ENCODE measurements around the gene GPER1. TPM values are rescaled to one million over a fixed set of nuclear protein-coding genes. Genes with fewer than 3 reads are reported as not detected.
A peak's percentile ranks its signal among the peaks of the same experiment; 100 is the strongest.
"Not testable (repeated sequence)": the region's sequence is repeated elsewhere in the genome, so short reads cannot be mapped to it uniquely, and the experiment has no call there.

Gene GPER1
- total RNA-seq, 1 experiment from 2014 or later, result not detected

- DNase-seq (ENCODE audit: low read depth in 1 of 2, low spot score in 2 of 2), result peak in 1 of 2 experiments; percentile 38
Measured at GRCh38 chr7:1114088-1114487, 26.2 kb downstream of the GPER1 start.

GRCh38 chr7:1114505-1114904 is 26.6 kb downstream of the GPER1 start:
- DNase-seq (ENCODE audit: low read depth in 1 of 2, low spot score in 2 of 2), result no peak
- H3K4me1 ChIP-seq (replicated peaks), result no peaks in the 10 kb centered on the region
- no peaks in the 10 kb centered on the region for H3K36me3 ChIP-seq
- no peak overlapping the region for H3K27ac ChIP-seq
- no peaks in the 10 kb centered on the region for H3K27me3 ChIP-seq (replicated peaks)
- no peaks in the 10 kb centered on the region for H3K9me3 ChIP-seq (replicated peaks)
- H3K4me3 ChIP-seq, result no peak overlapping the region

More at GRCh38 chr7:1114088-1114487, 26.2 kb downstream of the GPER1 start:
- H3K27ac ChIP-seq, result no peak overlapping the region
- no peak overlapping the region for H3K4me3 ChIP-seq
- H3K4me1 ChIP-seq (replicated peaks), result no peaks in the 10 kb centered on the region
- no peaks in the 10 kb centered on the region for H3K9me3 ChIP-seq (replicated peaks)
- H3K36me3 ChIP-seq, result no peaks in the 10 kb centered on the region
- no peaks in the 10 kb centered on the region for H3K27me3 ChIP-seq (replicated peaks)

- H3K4me3 ChIP-seq; H3K36me3 ChIP-seq; H3K27me3 ChIP-seq (replicated peaks); H3K4me1 ChIP-seq (replicated peaks); H3K27ac ChIP-seq; H3K9me3 ChIP-seq (replicated peaks): not testable (repeated sequence)
- peak in 1 of 2 experiments; percentile 20 for DNase-seq (ENCODE audit: low read depth in 1 of 2, low spot score in 2 of 2)
Measured at GRCh38 chr7:1115171-1116045, 27.5 kb downstream of the GPER1 start.

- not testable (repeated sequence) for H3K9me3 ChIP-seq (replicated peaks); H3K4me1 ChIP-seq (replicated peaks); H3K36me3 ChIP-seq; H3K27ac ChIP-seq; H3K27me3 ChIP-seq (replicated peaks); H3K4me3 ChIP-seq
- DNase-seq (ENCODE audit: low read depth in 1 of 2, low spot score in 2 of 2), result peak in 1 of 2 experiments; percentile 10
Measured at GRCh38 chr7:1116383-1117008, 28.6 kb downstream of the GPER1 start.

DNA sequence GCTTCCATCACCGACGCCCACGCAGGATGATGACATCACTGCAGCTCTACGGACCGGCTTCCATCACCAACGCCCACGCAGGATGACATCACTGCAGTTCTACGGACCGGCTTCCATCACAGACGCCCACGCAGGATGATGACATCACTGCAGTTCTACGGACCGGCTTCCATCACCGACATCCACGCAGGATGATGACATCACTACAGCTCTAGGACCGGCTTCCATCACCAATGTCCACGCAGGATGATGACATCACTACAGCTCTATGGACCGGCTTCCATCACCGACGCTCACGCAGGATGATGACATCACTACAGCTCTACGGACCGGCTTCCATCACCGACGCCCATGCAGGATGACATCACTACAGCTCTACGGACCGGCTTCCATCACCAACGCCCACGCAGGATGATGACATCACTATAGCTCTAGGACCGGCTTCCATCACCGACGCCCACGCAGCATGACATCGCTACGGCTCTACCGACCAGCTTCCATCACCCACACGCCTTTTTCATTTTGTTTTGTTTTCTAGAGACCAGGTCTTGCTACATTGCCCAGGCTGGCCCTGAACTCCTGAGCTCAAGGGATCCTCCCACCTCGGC is 29.5 kb downstream of the GPER1 start:
- Histone ChIP-seq H3K9me3 (replicated peaks) (no peaks in the 10 kb centered on the region), H3K36me3 (no peaks in the 10 kb centered on the region), H3K27me3 (replicated peaks) (no peaks in the 10 kb centered on the region), H3K4me1 (replicated peaks) (no peaks in the 10 kb centered on the region), H3K27ac (no peak overlapping the region), H3K4me3 (no peak overlapping the region)
- DNase-seq (ENCODE audit: low read depth in 1 of 2, low spot score in 2 of 2), result peak in 1 of 2 experiments; percentile 16

DNA sequence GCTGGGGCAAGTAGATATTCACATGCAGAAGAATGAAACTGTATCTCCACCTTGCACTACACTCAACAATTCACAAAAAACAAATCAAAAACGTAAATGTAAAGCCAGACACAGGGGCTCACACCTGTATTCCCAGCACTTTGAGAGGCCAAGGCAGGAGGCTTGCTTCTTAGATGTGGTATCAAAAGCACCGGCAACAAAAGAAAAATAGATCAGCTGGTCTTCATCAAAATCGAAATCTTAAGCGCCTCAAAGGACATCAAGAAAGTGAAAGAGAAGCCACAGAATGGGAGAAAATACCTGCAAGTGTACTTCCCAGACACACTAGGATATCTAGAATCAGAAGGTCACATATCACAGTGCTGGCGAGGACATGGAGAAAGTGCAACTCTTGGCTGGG is 31.3 kb downstream of the GPER1 start:
- H3K27me3 ChIP-seq (replicated peaks), result no peaks in the 10 kb centered on the region
- no peaks in the 10 kb centered on the region for H3K9me3 ChIP-seq (replicated peaks)
- H3K27ac ChIP-seq, result no peak overlapping the region
- H3K4me1 ChIP-seq (replicated peaks), result no peaks in the 10 kb centered on the region
- no peak for DNase-seq (ENCODE audit: low read depth in 1 of 2, low spot score in 2 of 2)
- no peak overlapping the region for H3K4me3 ChIP-seq
- no peaks in the 10 kb centered on the region for H3K36me3 ChIP-seq

GRCh38 chr7:1120791-1121190 is 32.9 kb downstream of the GPER1 start:
- DNase-seq (ENCODE audit: low read depth in 1 of 2, low spot score in 2 of 2), result peak in 1 of 2 experiments; percentile 22
- no peaks in the 10 kb centered on the region for H3K36me3 ChIP-seq
- H3K9me3 ChIP-seq (replicated peaks), result no peaks in the 10 kb centered on the region
- no peak overlapping the region for H3K27ac ChIP-seq
- no peak overlapping the region for H3K4me3 ChIP-seq
- no peaks in the 10 kb centered on the region for H3K27me3 ChIP-seq (replicated peaks)
- H3K4me1 ChIP-seq (replicated peaks), result no peaks in the 10 kb centered on the region

- Histone ChIP-seq H3K36me3 (no peaks in the 10 kb centered on the region; the same call in 1 of the 2 replicates), H3K27ac (no peak overlapping the region), H3K4me3 (no peak overlapping the region)
Measured at GRCh38 chr7:1121476-1121875, 33.6 kb downstream of the GPER1 start.

GRCh38 chr7:1121886-1122831 is 34.2 kb downstream of the GPER1 start:
- Histone ChIP-seq H3K36me3 (no peaks in the 10 kb centered on the region; the same call in 1 of the 2 replicates), H3K4me3 (no peak overlapping the region), H3K9me3 (replicated peaks) (no peaks in the 10 kb centered on the region), H3K27ac (no peak overlapping the region), H3K27me3 (replicated peaks) (no peaks in the 10 kb centered on the region), H3K4me1 (replicated peaks) (no peaks in the 10 kb centered on the region)
- DNase-seq (ENCODE audit: low read depth in 1 of 2, low spot score in 2 of 2), result peak in 1 of 2 experiments; percentile 37

More at GRCh38 chr7:1121476-1121875, 33.6 kb downstream of the GPER1 start:
- Histone ChIP-seq H3K4me1 (replicated peaks) (no peaks in the 10 kb centered on the region), H3K27me3 (replicated peaks) (no peaks in the 10 kb centered on the region), H3K9me3 (replicated peaks) (no peaks in the 10 kb centered on the region)
- DNase-seq (ENCODE audit: low read depth in 1 of 2, low spot score in 2 of 2), result peak in 1 of 2 experiments; percentile 37

GRCh38 chr7:1122832-1123501 is 35.1 kb downstream of the GPER1 start:
- peak in 1 of 2 experiments; percentile 39 for DNase-seq (ENCODE audit: low read depth in 1 of 2, low spot score in 2 of 2)
- H3K27ac ChIP-seq, result no peak overlapping the region
- no peaks in the 10 kb centered on the region for H3K27me3 ChIP-seq (replicated peaks)
- no peaks in the 10 kb centered on the region; the same call in 1 of the 2 replicates for H3K36me3 ChIP-seq
- no peaks in the 10 kb centered on the region for H3K4me1 ChIP-seq (replicated peaks)
- no peaks in the 10 kb centered on the region for H3K9me3 ChIP-seq (replicated peaks)
- H3K4me3 ChIP-seq, result no peak overlapping the region

- Histone ChIP-seq H3K27ac (no peak overlapping the region), H3K36me3 (no peaks in the 10 kb centered on the region; the same call in 1 of the 2 replicates)
- peak in 1 of 2 experiments; percentile 37 for DNase-seq (ENCODE audit: low read depth in 1 of 2, low spot score in 2 of 2)
Measured at GRCh38 chr7:1123715-1124114, 35.8 kb downstream of the GPER1 start.

GRCh38 chr7:1124164-1124563 is 36.3 kb downstream of the GPER1 start:
- H3K9me3 ChIP-seq (replicated peaks), result no peaks in the 10 kb centered on the region
- H3K36me3 ChIP-seq, result no peaks in the 10 kb centered on the region; the same call in 1 of the 2 replicates
- no peaks in the 10 kb centered on the region for H3K27me3 ChIP-seq (replicated peaks)
- H3K4me3 ChIP-seq, result no peak overlapping the region
- no peak overlapping the region for H3K27ac ChIP-seq
- H3K4me1 ChIP-seq (replicated peaks), result no peaks in the 10 kb centered on the region
- DNase-seq (ENCODE audit: low read depth in 1 of 2, low spot score in 2 of 2), result peak in 1 of 2 experiments; percentile 28

More at GRCh38 chr7:1123715-1124114, 35.8 kb downstream of the GPER1 start:
- H3K9me3 ChIP-seq (replicated peaks), result no peaks in the 10 kb centered on the region
- H3K27me3 ChIP-seq (replicated peaks), result no peaks in the 10 kb centered on the region
- no peak overlapping the region for H3K4me3 ChIP-seq
- no peaks in the 10 kb centered on the region for H3K4me1 ChIP-seq (replicated peaks)
